Measurements from ENCODE around the gene CRACR2B. TPM values are rescaled to one million over a fixed set of nuclear protein-coding genes. Genes with fewer than 3 reads are reported as not detected.

CRACR2B gene
- total RNA-seq, 1 donor from 2014 or later, result 19.3 TPM

DNA sequence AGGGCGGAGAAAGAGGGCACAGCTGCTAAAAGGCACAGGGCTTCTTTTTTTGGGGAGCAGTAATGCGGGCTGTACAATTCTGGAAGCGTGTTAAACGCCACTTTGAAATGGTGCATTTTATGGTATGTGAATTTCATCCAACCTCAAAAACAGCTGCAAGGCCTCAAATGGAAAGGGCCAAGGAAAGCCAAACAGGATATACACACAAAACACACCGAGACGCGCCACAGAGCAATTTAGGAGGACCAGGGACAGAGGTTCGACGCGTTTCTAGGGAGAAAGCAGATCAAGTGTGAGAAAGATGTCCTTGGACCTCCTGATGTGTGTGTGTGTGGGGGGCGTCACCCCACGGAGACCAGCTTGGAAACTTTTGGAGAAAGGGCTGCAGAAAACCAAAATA, 46.0 kb downstream of the CRACR2B start:
- H3K27me3 Mint-ChIP-seq, result no peaks in the 10 kb centered on the region
- H3K36me3 Mint-ChIP-seq, result peaks cover 4% of the 10 kb centered on the region

GRCh38 chr11:875203-875602, 47.5 kb downstream of the CRACR2B start:
- H3K27me3 Mint-ChIP-seq, result no peaks in the 10 kb centered on the region
- TF ChIP-seq, protein P1, sequence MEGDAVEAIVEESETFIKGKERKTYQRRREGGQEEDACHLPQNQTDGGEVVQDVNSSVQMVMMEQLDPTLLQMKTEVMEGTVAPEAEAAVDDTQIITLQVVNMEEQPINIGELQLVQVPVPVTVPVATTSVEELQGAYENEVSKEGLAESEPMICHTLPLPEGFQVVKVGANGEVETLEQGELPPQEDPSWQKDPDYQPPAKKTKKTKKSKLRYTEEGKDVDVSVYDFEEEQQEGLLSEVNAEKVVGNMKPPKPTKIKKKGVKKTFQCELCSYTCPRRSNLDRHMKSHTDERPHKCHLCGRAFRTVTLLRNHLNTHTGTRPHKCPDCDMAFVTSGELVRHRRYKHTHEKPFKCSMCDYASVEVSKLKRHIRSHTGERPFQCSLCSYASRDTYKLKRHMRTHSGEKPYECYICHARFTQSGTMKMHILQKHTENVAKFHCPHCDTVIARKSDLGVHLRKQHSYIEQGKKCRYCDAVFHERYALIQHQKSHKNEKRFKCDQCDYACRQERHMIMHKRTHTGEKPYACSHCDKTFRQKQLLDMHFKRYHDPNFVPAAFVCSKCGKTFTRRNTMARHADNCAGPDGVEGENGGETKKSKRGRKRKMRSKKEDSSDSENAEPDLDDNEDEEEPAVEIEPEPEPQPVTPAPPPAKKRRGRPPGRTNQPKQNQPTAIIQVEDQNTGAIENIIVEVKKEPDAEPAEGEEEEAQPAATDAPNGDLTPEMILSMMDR (conservative IDR thresholded peaks at IDR 0.05), result no peak
- H3K27ac Mint-ChIP-seq, result no peak overlapping the region

More for the DNA sequence above, 46.0 kb downstream of the CRACR2B start:
- H3K9me3 Mint-ChIP-seq, result no peaks in the 10 kb centered on the region
- TF ChIP-seq, protein P1 (conservative IDR thresholded peaks at IDR 0.05), result no peak
- DNase-seq (ENCODE audit: extremely low spot score, unreplicated experiment), result no peak
- H3K4me1 Mint-ChIP-seq (ENCODE audit: unreplicated experiment), result peaks cover 7% of the 10 kb centered on the region
- H3K4me3 Mint-ChIP-seq, result no peak overlapping the region
- H3K27ac Mint-ChIP-seq, result peak overlapping the region; percentile 56

GRCh38 chr11:875769-876301, 48.1 kb downstream of the CRACR2B start:
- Mint-ChIP-seq H3K4me1 (ENCODE audit: unreplicated experiment) (peaks cover 7% of the 10 kb centered on the region), H3K27me3 (no peaks in the 10 kb centered on the region), H3K9me3 (no peaks in the 10 kb centered on the region), H3K36me3 (peaks cover 4% of the 10 kb centered on the region), H3K4me3 (no peak overlapping the region), H3K27ac (no peak overlapping the region)
- TF ChIP-seq, protein P1 (conservative IDR thresholded peaks at IDR 0.05), result no peak
- DNase-seq (ENCODE audit: extremely low spot score, unreplicated experiment), result no peak

More at GRCh38 chr11:875203-875602, 47.5 kb downstream of the CRACR2B start:
- Mint-ChIP-seq H3K4me1 (ENCODE audit: unreplicated experiment) (peaks cover 7% of the 10 kb centered on the region), H3K4me3 (no peak overlapping the region), H3K36me3 (peaks cover 4% of the 10 kb centered on the region), H3K9me3 (no peaks in the 10 kb centered on the region)
- DNase-seq (ENCODE audit: extremely low spot score, unreplicated experiment), result no peak

DNA sequence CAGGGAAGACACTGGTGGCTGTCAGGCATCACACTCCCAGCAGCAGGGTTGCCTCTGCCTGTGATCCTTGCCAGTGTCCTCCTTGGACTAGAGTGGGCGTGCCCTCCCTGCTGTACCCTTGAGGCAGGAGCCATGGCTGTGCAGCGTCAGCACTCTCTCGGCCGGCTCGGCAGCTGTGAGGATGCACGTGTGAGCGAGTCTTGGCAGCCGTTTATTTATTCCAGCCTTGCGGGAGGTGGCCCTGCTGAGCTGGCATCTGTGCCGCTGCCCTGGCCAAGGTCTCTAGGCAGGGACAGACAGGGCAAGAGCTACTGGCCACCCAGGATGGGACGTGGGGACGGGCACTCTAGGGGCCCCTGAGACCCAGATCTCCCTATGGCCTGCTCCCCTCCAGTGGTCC, 48.8 kb downstream of the CRACR2B start:
- Mint-ChIP-seq H3K9me3 (no peaks in the 10 kb centered on the region), H3K4me3 (no peak overlapping the region), H3K36me3 (peaks cover 4% of the 10 kb centered on the region), H3K27ac (no peak overlapping the region), H3K27me3 (no peaks in the 10 kb centered on the region), H3K4me1 (ENCODE audit: unreplicated experiment) (peaks cover 7% of the 10 kb centered on the region)
- DNase-seq (ENCODE audit: extremely low spot score, unreplicated experiment), result no peak
- TF ChIP-seq, protein P1 (conservative IDR thresholded peaks at IDR 0.05), result no peak

- Mint-ChIP-seq H3K9me3 (no peaks in the 10 kb centered on the region), H3K27ac (no peak overlapping the region), H3K27me3 (no peaks in the 10 kb centered on the region), H3K4me3 (no peak overlapping the region), H3K36me3 (peaks cover 7% of the 10 kb centered on the region), H3K4me1 (ENCODE audit: unreplicated experiment) (peaks cover 7% of the 10 kb centered on the region)
- TF ChIP-seq, protein P1 (conservative IDR thresholded peaks at IDR 0.05), result no peak
- no peak for DNase-seq (ENCODE audit: extremely low spot score, unreplicated experiment)
Observed at GRCh38 chr11:877565-877964, 49.8 kb downstream of the CRACR2B start.

DNA sequence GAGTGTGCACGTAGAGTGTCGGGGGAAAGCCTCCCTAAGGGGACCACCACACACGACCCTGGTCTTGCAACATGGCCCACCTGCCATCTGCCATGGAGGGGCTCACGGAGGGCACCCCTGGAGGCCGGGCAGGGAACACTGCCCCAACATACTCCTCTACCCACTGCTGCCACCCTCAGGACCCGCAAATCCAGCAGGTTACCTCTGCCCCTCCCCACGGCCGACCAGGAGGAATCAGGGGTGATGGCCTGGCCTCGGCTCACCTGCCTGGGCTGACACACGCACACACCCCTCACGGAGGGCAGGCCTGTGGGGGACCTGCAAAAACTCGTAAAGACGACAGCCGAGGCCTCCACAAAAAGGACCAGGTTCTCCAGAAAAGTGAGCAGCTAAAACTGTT, 52.7 kb downstream of the CRACR2B start:
- TF ChIP-seq, protein P1 (conservative IDR thresholded peaks at IDR 0.05), result no peak
- no peaks in the 10 kb centered on the region for H3K9me3 Mint-ChIP-seq
- peaks cover 3% of the 10 kb centered on the region for H3K36me3 Mint-ChIP-seq
- no peak overlapping the region for H3K4me3 Mint-ChIP-seq
- H3K27ac Mint-ChIP-seq, result no peak overlapping the region
- no peaks in the 10 kb centered on the region for H3K27me3 Mint-ChIP-seq
- no peak for DNase-seq (ENCODE audit: extremely low spot score, unreplicated experiment)
- H3K4me1 Mint-ChIP-seq (ENCODE audit: unreplicated experiment), result no peaks in the 10 kb centered on the region

Measured in type B pancreatic cell (in vitro differentiated cells).